ENCODE results near the gene PTCD3.

PTCD3 gene

DNA sequence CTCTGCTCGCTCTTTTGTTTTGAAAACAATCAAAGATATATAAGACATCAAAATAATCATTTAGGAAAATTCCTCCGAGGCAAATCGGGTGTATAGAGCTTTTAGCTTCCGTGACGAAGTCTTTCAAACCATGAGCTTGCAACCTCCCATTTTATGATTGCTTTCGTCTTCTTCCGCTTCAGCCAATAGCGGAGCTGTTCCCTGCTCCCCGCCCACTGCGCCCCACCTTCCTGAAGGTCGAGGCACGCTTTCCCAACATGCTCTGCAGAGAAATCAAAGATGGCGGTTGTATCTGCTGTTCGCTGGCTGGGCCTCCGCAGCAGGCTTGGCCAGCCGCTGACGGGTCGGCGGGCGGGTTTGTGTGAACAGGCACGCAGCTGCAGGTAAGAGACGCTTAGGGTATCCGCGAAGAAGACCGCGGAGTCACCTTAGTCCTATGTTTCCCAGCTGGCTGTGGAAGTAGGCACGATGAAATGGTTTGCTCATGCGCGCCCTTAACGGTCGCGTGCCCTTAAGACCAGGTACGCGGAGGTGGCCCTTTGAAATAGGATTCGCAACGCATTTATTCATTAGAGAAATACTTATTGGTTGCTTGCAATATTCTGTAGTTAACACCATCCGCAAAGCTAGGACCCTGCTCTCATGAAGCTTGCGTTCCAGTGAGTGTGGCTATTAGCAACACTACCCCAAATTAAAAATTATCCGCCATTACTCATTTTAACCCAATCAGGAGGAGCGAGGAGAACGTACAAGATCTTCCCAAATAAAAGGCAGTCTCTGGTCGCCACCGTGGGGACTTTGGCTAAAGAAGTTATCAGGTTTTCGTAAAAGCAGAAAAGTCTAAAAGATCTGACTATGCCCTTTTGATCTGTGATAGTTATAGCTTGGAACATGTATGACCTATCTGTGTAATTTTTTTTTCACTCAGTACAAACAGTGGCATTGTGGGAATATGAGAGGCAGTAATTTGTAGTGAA is at the start of gene PTCD3:
TSS of gene PTCD3 (plus strand) at position 267 of the 977 bp plus-strand sequence. CDS start at position 280, 13 bp downstream.
- peak; percentile 98 for DNase-seq (ENCODE audit: low spot score)

DNA sequence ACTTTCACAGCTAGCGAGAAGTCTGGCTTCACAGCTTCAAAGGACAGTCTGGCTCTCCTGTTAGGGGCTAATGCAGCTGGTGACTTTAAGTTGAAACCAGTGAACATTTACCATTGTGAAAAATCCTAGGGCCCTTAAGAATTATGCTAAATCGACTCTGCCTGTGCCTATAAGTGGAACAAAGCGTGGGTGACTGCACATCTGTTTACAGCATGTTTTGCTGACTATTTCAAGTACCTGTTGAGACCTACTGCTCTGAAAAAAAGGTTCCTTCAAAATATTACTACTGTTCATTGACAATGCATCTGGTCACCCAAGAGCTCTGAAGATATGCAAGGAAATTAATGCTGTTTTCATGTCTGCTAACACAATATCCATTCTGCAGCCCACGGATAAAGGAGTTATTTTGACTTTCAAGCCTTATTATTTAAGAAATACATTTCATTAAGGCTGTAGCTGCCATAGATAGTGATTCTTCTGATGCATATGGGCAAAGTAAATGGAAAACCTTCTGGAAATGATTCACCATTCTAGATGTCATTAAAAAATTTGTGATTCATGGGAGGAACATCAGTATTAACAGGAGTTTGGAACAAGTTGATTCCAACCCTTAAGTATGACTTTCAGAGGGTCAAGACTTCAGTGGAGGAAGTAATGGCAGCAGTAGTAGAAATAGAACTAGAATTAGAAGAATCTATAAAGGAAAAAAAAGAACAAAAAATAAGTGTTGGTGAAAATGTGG is 49.3 kb upstream of the PTCD3 start:
- no peak for DNase-seq (ENCODE audit: low spot score)

DNA sequence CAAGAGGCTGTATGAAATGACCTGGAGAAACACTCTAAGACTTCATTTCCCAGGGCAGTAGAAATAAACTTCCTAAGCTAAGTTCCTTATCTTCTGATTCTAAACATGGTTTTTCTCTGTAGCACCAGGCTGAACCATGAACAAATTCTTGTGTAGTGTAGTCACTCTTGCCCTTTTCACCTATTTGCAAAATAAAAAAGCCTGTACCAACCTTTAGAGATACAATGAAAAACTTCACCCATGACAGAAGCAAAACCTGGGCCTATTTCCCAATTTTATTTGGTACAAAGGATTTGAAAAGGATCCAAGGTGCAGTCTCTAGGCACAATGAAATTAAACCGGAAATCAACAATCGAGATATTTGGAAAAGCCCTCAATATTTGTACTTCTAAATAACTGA is 44.0 kb upstream of the PTCD3 start:
- DNase-seq (ENCODE audit: low spot score): no peak

DNA sequence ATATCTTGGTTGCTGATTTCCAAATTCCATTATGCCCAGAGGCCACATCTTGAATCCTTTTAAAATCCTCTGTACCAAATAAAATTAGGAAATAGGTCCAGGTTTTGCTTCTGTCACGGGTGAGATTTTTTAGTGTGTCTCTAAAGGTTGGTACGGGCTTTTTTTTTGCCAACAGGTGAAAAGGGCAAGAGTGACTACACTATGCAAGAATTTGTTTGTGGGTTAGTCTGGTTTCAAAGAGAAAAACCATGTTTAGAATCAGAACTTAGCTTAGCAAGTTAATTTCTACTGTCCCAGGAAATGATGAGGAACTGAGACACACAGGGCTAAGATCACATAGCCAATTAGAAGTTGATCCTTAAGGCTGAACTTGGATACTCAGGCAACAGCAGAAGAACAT is 42.0 kb upstream of the PTCD3 start:
- no peak for DNase-seq (ENCODE audit: low spot score)

DNA sequence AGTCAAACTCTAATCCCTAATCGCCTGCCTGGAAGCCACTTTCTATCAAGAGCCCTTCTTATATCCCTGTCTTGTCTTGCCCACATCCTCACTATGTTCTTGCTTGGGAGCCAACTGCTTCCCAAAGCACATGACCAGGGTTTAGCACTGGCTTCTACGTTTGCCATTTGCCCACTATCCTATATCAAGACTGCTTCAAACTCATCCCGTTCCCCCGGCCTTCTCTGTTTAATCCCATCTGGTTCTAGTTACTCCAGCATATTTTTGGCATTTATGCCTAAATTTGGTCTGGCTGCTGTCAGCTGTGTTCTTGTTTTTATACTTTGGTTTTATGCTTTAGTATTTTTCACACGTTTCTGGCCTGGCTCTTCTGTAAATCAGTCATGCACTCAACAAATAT is 40.5 kb upstream of the PTCD3 start:
- no peak for DNase-seq (ENCODE audit: low spot score)

DNA sequence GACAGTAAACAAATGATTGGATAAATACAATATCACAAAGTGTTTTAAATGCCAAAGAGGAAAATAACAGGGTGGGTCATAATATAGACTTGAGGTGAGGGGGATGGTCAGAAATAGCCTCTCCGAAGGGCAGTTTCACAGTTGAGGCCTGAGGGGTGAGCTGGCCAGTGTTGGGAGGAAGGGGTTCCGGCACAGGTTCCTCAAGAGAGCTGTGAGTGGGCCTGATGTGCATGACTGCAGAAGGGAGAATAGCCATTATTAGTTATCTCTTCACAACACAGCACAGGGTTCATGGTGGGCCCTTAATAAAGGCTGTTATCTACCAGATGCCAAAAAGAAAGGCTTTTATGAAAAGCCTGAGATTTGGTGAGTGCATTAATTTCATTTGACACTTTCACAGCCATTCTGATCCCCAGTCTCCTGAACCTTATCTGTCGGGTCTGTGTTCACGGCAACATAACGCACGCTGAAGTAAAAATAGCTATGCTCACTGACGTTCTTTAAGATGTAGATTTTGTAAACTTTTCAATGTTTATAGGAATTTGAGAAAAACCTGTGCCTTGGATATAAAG is 39.9 kb upstream of the PTCD3 start:
- no peak for DNase-seq (ENCODE audit: low spot score)

DNA sequence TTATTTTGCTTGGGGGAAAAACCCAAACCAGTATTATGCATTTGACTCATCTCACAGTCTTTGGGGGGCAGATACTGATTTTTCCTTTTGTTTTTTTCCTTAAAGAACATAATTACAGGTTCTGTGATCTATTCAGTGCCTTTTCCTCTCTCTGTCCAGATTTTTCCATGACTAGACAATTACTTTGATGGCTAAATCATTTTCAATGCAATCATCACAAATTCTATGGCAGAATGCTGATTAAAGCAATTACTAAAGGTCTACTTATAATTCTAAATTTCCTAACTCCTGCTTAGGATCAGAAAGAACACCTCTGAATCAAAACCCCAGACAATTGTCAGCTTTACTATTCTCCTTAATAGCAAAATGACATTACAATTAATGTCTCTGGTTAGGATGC is 39.1 kb upstream of the PTCD3 start:
- DNase-seq (ENCODE audit: low spot score): no peak

DNA sequence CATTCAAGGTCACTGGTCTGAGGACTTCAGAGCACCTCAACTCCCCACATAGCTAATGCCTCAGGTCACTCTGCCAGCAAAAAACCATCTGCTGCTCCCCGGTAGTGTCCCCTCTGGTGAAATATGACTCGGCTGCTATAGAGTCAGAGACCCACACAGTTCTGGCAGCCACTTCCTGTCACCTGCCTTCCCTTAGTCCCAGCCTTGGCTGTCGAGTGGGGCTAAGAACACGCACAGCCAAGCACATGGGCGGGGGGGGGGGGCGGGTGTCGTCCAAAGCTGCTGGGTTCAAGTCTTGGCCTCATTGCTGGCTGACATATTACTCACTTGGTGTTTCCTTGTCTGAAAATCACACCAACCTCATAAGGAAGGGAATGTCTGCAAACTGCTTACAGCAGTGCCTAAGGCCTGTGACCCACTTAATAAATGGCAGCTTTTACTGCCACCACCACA is 37.9 kb upstream of the PTCD3 start:
- DNase-seq (ENCODE audit: low spot score): no peak

DNA sequence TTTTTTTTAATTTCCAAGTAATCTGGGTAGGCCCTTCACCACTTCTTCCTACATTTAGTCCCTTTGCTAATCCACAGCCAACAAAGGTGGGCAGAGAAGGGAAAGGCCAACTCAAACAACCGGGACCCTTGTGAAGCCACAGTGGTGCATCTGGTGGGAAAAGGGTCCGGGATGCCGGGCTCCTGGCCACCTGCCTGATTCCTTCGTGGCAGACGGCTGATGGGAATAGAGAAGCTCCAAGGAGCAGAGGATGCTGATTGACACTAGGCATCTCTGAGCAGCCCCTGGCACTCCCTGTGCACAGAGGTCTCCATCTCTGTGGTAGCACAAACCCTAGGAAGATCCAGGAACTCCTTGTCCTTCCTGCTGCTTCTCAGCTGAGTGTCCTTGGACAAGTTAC is 37.4 kb upstream of the PTCD3 start:
- no peak for DNase-seq (ENCODE audit: low spot score)

DNA sequence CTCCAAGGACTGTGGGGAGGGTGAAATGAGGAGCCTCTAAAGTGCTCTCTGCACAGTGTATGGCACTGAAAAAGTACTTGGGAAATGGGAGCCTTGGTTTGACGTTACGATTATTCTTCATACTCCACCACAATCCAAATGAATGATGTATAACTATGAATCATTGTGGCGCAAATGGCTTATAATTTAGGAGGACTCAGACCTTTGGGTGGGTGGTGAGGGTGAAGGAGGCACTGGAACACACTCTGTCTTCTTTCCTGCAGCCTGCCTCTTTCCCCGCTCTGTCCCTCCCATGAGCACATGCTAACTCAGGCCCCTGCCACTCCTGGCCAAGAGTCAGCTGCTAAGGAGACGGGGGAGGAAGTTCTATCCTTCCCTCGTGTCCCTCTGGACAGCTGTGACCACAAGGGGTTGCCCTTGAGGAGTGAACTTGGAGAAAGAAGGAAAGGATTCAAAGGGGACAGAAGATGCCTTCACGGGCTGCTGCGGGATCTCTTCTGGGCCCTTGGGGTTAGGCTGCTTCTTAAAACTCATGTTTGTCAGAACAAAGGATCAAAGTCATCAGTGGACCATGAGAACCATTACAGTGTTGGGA is 36.8 kb upstream of the PTCD3 start:
- no peak for DNase-seq (ENCODE audit: low spot score)

DNA sequence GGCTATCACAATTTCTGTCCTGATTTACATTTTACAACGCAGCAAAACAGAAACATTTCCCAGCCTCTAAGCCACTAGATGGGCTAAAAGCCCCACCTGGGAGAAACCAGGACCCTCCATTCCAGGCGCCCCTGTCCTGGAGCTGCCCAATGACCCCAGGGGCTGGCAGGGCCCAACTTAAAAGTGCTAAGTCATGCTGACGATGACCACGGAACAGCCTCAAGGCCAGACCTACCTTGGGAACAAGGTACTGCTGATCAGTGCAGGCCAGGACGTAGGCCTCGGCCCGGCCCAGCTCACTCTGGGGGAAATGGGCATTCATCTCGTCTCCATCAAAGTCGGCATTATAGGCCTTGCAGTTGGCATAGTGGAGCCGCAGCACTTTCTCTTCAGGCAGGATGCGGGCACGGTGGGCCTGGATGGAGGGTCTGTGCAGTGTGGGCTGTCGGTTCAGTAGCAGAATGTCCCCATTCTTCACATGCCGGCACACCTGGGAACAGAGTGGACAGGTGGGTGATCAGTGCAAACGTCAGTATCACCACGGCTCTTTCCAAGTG is 36.2 kb upstream of the PTCD3 start:
- no peak for DNase-seq (ENCODE audit: low spot score)

DNA sequence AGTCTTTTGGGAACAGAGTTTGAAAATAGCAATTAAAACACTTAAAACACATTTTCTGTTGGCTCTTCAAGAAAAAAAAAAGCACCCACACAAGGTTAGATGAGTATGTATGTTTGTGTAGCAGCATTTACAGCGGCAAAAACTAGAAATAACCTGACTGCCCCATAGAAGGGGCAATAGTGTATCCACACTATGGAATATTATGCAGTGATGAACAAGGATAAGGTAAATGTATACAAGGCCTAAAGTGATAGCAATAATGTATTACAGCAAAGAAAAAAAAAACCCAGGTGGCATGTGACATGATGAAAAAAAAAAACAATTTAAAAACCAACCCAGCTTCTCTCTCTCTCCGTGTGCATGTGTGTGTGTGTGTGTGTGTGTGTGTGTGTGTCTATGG is 35.2 kb upstream of the PTCD3 start:
- DNase-seq (ENCODE audit: low spot score): no peak

DNA sequence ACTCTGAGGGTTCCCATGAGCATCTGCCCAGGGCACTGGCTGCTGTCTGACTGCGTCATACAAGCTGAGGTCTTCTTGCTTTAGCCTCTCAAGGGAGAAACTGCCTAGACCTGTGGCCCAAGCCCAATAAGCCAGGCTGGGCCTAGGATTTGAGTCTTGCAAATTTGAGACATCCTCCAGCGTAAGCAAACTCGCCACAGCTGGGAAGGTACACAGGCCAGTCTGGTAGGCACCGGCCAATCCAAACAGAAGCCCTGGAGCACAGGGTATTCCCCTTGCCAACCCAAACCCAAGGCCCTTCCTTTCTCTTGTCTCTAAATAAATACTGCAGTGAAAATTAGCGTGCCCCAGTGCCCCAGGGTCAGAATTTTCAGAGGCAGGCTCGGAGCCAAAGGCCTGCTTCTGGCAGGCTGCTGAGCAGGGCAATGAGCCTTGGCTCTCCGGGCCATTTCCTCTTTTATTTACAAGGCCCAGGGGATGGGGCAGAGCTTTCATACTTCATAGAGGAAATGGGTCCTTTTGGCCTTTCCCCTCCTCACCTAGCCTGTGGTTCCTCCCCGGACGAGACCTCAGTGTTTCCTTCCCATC is 33.7 kb upstream of the PTCD3 start:
- DNase-seq (ENCODE audit: low spot score): no peak

DNA sequence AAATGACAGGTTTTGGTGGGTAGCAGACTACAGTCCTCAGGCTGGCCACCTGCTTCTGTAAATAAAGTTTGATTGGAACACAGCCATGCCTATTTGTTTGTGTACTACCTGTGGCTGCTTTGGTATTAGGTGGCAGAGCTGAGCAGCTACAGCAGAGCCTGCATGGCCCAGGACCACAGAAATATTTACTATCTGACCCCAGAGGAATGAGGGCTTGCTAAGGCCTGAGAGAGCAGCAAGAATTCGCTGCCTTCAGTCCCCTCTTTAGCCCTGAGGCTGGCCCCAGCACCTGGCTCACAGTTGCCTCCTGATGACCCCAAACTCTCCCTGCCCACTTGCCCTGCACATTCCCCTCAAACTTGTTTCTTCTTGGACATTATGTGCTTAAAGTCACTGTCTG is 32.8 kb upstream of the PTCD3 start:
- DNase-seq (ENCODE audit: low spot score): no peak

DNA sequence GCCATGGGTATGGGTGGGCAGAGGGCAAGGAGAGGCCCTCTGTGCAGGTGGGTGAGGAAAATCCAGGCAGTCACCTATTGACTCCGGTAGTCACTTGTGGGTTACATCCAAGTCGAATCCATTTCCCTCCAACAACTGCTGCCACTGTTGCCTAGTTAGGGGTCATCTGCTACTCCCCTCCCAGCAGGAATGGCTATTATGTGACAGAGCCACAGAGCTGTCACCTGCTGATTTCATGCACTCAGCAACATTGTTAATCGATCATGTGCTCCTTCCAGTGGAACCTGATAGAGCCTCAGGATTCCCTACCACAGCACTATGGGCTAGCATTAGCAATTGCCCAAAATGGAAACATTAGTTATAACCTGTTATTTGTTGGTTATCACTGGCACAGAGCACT is 31.8 kb upstream of the PTCD3 start:
- no peak for DNase-seq (ENCODE audit: low spot score)

DNA sequence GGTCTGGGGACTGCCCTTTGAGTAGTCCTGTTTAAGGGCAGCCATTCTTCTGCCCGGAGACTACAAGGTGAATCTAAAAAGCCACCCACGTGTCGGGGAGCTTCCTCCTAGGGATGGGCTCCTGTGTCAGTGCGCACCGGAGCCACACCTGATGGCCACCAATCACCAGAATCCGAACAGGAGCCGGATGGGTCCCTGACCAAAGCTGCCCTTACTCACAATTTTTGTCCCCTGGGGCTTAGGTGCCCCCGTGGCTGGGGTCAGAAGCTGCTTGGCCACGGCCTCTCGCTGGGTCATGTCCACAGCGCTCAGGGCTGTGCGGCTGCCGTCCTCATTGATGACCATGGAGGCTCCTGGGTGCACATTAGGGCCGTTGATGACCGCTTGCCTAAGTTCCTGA is 31.2 kb upstream of the PTCD3 start:
- DNase-seq (ENCODE audit: low spot score): no peak

DNA sequence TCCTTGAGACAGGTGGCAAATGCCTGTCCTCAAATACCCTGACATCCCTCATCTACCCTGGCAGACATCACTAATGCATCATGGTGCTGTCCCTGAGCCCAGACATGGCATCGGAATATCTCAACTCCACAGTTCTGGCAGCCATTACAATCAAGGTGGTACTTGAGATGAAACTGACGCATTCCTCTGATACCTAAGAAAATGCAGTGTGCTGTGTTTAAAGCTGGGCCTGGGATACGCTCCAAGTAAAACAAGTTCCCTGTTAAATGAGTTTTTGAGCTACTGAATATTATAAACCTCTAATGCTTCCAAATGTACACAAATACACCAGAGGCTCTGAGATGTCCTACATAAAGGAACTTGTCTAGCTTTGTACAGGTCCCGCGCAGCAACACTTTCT is 30.1 kb upstream of the PTCD3 start:
- DNase-seq (ENCODE audit: low spot score): no peak

DNA sequence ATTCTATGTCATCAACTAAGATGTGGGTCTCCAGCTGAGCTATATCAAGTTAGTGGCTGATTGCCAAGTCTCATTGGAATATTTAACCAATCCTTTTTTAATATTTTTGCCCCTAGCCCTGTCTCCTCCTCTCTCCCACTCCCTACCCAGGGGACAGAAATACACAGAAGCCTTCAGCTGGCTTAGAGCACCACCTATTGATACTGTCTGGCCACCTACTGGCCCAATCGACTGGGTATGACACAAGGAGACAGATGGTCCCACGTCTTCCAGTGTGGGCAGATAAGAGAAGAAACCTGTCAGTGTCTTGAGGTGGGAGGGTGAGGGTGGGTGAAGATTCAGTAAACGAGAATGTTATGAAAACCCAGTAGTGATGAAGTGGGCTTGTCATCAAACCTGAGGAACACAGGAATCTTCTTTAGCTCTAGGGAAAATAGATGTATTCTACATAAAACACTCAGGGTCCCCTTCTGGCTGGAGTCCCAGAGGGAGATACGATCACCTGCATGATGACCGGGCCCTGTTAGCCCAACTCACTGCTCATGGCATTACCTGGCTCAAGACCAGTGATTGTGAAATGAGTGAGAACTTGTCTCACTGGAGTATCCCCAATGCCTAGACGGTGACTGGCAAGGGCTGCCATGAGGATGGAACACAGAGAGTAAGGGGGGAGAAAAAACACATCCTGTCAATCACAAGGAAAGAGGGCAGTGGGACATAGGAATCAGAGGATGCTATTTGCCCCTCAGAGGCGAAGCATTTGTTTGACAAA is 27.1 kb upstream of the PTCD3 start:
- DNase-seq (ENCODE audit: low spot score): no peak

DNA sequence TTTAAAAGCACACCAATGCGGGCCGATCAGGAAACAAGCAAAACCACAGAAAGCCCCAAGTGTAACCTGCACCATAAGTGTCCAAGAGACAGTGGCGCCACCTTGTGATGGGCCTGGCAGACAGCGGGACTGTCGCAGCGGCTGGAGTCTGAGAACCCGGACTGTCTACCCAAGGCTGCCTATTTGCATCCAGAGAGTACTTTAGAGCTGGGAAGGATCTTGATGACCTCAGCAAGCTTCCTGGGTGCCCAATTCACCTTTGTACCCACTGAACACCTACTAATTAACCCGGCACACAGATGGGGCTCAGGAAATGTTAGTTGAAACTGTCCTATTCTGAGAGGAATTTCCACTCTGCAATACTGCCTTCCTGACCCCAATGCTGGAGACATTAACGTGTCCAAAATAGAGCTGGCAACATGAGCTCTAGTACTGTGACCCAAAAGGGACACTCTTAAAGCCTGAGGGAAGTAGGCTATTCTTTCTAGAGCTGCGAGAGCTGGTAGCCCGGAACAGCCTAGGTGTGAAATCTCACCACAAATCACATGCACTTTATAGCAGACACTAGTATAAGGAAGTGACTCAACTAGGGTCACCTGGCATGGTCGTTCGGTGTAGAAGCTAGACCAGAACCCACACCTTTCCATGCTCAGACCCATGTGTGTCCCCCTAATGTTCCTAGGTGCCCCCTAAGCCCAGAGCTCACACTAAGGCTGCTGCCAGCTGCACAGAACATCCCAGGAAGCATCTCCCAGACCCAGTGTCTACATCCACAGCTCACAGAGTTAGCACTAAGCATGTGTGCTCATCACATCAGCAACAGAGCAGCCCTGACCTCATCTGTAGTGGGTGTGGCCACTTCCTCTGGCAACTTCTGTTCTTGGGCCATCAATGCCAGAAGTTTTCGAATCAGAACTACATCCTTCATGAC is 25.8 kb upstream of the PTCD3 start:
- DNase-seq (ENCODE audit: low spot score): peak; percentile 37

DNA sequence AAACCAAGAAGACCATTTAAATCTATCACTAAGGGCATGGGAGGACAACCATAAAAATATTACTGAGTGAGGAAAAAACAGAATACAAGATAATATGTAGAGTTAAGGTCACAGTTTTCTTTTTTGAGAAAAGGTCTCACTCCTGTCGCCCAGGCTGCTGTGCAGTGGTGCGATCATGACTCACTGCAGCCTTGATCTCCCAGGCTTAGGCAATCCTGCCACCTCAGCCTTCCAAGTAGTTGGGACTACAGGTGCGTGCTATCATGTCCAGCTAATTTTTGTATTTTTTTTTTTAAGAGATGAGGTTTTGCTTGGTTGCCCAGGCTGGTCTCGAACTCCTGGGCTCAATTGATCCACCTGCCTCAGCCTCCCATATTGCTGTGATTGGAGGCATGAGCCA is 24.3 kb upstream of the PTCD3 start:
- DNase-seq (ENCODE audit: low spot score): no peak
